Effector memory CD4-positive, alpha-beta T cell (primary cell): Measurements from ENCODE around the gene DGUOK.

Source experiments
- DNase-seq, 3 donors: peaks; one replicate each; pipeline ENCODE4 v3.0.0-alpha.2; 2020
- H3K27ac ChIP-seq: 2 replicates; pipeline ENCODE4 v1.7.0; 2013; ENCODE audit warnings: mild to moderate bottlenecking, low read length, moderate library complexity; ENCODE audit not compliant: insufficient read depth, poor library complexity, severe bottlenecking
- H3K27me3 ChIP-seq: replicated peaks from 2 replicates; pipeline ENCODE4 v1.7.0; 2013; ENCODE audit warnings: mild to moderate bottlenecking, low read length; ENCODE audit not compliant: insufficient read depth, control insufficient read depth, poor library complexity, severe bottlenecking
- H3K36me3 ChIP-seq: 2 replicates; pipeline ENCODE4 v1.7.0; 2013; ENCODE audit warnings: mild to moderate bottlenecking, low read length, moderate library complexity; ENCODE audit not compliant: control insufficient read depth, insufficient read depth
- H3K4me1 ChIP-seq: 2 replicates; pipeline ENCODE4 v1.7.0; 2013; ENCODE audit warnings: low read length, mild to moderate bottlenecking; ENCODE audit not compliant: control insufficient read depth, insufficient read depth, poor library complexity, severe bottlenecking
- H3K4me3 ChIP-seq: 2 replicates; pipeline ENCODE4 v1.7.0; 2013; ENCODE audit warnings: low read length, low read depth, mild to moderate bottlenecking; ENCODE audit not compliant: insufficient read depth, poor library complexity, severe bottlenecking
- H3K9me3 ChIP-seq: 2 replicates; pipeline ENCODE4 v1.7.0; 2013; ENCODE audit warnings: mild to moderate bottlenecking, low read length, moderate library complexity; ENCODE audit not compliant: control insufficient read depth

DGUOK gene

GRCh38 chr2:73993376-73993775, 66.7 kb downstream of the DGUOK start:
- no peak overlapping the region for H3K4me3 ChIP-seq
- peaks cover 8% of the 10 kb centered on the region for H3K4me1 ChIP-seq
- no peak overlapping the region for H3K27ac ChIP-seq
- H3K27me3 ChIP-seq, result no peaks in the 10 kb centered on the region
- H3K9me3 ChIP-seq, result no peaks in the 10 kb centered on the region
- no peak for DNase-seq
- H3K36me3 ChIP-seq, result peaks cover 4% of the 10 kb centered on the region

DNA sequence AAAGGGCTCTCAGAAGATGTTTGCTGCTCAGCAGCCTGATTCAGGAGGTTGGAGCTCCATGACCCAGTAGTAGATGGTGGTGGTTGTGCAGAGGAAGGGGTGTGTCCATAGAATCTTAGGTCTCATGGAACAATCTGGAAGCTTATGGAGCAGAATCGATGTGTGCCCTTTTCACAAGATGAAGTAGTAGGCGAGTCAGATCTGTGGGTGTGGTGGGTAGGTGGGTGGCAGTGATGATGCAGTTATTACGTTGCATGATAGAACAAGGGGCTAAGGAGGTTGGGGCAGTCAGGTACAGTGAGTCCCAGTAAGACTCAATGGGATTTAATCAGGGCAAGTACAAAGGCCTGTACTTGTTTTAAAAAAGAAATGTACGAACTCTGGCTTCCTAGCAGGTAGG, 67.1 kb downstream of the DGUOK start:
- no peak for DNase-seq
- no peak overlapping the region for H3K27ac ChIP-seq
- peaks cover 4% of the 10 kb centered on the region for H3K36me3 ChIP-seq
- peaks cover 6% of the 10 kb centered on the region for H3K4me1 ChIP-seq
- no peak overlapping the region for H3K4me3 ChIP-seq
- no peaks in the 10 kb centered on the region for H3K9me3 ChIP-seq
- no peaks in the 10 kb centered on the region for H3K27me3 ChIP-seq

DNA sequence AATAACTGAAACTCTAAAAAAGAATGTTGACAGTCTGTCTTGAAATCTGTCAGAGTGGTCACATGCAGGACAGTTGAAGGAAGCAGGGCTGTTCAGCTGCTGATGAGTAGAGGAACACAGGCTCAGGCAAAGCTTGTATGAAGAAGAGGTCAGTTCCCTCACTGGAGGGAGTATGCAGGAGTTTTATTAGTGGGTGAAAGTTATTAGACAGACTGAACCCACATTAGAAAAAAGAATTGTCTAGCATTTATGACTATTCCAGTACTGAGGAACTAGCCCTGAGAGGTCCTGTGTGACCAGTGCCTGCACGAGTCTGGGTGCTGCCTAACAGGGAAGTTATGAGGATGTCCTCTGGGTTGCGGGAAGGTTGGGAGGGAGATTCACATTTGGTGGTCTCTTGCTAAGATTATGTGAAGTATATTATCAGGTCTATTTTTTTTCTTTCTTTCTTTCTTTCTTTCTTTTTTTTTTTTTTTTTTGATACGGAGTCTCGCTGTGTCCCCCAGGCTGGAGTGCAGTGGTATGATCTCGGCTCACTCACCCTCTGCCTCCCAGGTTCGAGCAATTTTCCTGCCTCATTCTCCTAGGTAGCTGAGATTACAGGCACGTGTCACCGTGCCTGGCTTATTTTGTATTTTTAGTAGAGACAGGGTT, 67.6 kb downstream of the DGUOK start:
- H3K4me3 ChIP-seq, result no peak overlapping the region
- peaks cover 6% of the 10 kb centered on the region for H3K4me1 ChIP-seq
- H3K36me3 ChIP-seq, result peaks cover 4% of the 10 kb centered on the region
- no peaks in the 10 kb centered on the region for H3K27me3 ChIP-seq
- no peak overlapping the region for H3K27ac ChIP-seq
- H3K9me3 ChIP-seq, result no peaks in the 10 kb centered on the region
- DNase-seq, result no peak

DNA sequence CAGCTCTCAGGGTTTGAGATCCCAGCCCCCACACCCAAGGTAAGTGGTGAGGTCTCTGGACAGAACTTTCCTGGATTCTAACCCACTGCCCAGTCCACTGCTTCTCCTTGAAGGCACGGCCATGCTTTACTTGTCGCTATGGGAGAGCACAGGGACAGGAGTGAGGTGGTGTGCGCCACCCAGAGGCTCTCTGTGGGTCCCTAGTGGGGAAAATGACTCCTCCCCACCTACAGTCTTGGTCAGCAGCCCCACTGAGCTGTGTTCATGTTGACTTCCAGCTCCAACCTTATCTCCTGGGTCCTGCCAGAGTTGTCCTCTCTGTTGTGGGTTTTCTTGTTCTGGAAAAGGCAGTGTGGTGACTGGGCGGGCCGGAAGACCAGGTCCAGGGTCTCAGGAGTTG, 69.1 kb downstream of the DGUOK start:
- DNase-seq, result no peak
- H3K4me1 ChIP-seq, result peaks cover 6% of the 10 kb centered on the region
- no peak overlapping the region for H3K27ac ChIP-seq
- H3K36me3 ChIP-seq, result peaks cover 4% of the 10 kb centered on the region
- no peaks in the 10 kb centered on the region for H3K9me3 ChIP-seq
- no peak overlapping the region for H3K4me3 ChIP-seq
- H3K27me3 ChIP-seq, result no peaks in the 10 kb centered on the region

- Histone ChIP-seq H3K9me3 (no peaks in the 10 kb centered on the region), H3K4me1 (peaks cover 12% of the 10 kb centered on the region), H3K36me3 (no peaks in the 10 kb centered on the region), H3K4me3 (no peak overlapping the region), H3K27me3 (no peaks in the 10 kb centered on the region), H3K27ac (no peak overlapping the region)
- no peak for DNase-seq
These were observed 71.1 kb downstream of the DGUOK start for GRCh38 chr2:73997813-73998212.

DNA sequence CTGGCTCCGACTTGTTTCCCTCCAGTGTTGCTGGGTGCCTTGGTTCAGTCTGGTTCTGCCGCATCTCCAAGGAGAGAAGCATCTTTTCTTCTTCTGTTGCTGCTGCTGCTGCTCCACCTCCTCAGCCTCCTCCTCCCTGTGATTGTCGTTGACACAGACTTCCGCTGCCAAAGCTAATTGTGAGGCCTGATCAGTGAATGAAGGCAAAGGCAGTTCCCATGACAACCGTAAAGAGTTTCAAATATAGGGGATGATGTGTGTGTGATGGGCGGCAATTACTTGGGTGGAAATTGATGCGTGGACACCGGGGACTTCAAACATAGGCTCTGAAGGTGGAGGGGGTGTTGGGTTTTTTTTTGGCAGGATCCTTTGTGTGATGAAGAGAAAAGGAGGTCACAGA, 71.8 kb downstream of the DGUOK start:
- Histone ChIP-seq H3K27ac (no peak overlapping the region), H3K9me3 (no peaks in the 10 kb centered on the region), H3K4me3 (no peak overlapping the region), H3K4me1 (peaks cover 17% of the 10 kb centered on the region), H3K36me3 (no peaks in the 10 kb centered on the region), H3K27me3 (no peaks in the 10 kb centered on the region)
- peak in 2 of 3 donors; percentile 17 to 42 for DNase-seq

GRCh38 chr2:73998933-73999332, 72.3 kb downstream of the DGUOK start:
- Histone ChIP-seq H3K27me3 (no peaks in the 10 kb centered on the region), H3K36me3 (no peaks in the 10 kb centered on the region), H3K9me3 (no peaks in the 10 kb centered on the region), H3K27ac (peak overlapping the region; percentile 46), H3K4me1 (peaks cover 17% of the 10 kb centered on the region), H3K4me3 (no peak overlapping the region)
- DNase-seq, result no peak

- no peak overlapping the region for H3K4me3 ChIP-seq
- no peak for DNase-seq
These were observed 73.4 kb downstream of the DGUOK start for GRCh38 chr2:73999881-74000597.

DNA sequence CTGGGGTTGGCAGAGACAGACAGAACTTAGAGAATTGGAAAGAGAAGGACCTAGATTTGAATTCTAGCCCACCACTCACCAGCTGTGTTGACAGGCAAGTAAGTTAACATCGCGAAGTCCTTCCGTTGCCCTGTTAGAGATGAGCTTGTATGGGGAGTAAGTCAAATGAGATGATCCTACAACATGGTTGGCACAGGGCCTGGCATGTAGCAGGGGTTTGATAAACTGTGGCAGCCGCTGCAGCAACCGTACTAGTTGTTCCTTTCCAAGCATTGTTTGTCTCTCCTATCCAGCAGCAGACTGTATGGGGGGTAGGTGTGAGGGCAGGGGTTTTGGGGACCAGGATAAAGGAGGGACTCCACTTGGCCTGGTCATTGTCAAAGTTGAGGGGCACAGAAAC, 74.0 kb downstream of the DGUOK start:
- DNase-seq, result no peak
- no peak overlapping the region for H3K4me3 ChIP-seq
- H3K4me1 ChIP-seq, result peaks cover 17% of the 10 kb centered on the region
- H3K9me3 ChIP-seq, result no peaks in the 10 kb centered on the region
- no peaks in the 10 kb centered on the region for H3K27me3 ChIP-seq
- H3K27ac ChIP-seq, result peak overlapping the region; percentile 62
- H3K36me3 ChIP-seq, result no peaks in the 10 kb centered on the region

More at GRCh38 chr2:73999881-74000597, 73.4 kb downstream of the DGUOK start:
- H3K9me3 ChIP-seq, result no peaks in the 10 kb centered on the region
- peak overlapping the region; percentile 6 for H3K27ac ChIP-seq
- peaks cover 17% of the 10 kb centered on the region for H3K4me1 ChIP-seq
- H3K36me3 ChIP-seq, result no peaks in the 10 kb centered on the region
- H3K27me3 ChIP-seq, result no peaks in the 10 kb centered on the region

- no peak for DNase-seq
- Histone ChIP-seq H3K4me3 (no peak overlapping the region), H3K36me3 (no peaks in the 10 kb centered on the region), H3K9me3 (no peaks in the 10 kb centered on the region), H3K27me3 (no peaks in the 10 kb centered on the region), H3K27ac (peak overlapping the region; percentile 62), H3K4me1 (peaks cover 17% of the 10 kb centered on the region)
These were observed 74.4 kb downstream of the DGUOK start for GRCh38 chr2:74001121-74001520.
